ENCODE results near the gene SLC8A3.

DNA sequence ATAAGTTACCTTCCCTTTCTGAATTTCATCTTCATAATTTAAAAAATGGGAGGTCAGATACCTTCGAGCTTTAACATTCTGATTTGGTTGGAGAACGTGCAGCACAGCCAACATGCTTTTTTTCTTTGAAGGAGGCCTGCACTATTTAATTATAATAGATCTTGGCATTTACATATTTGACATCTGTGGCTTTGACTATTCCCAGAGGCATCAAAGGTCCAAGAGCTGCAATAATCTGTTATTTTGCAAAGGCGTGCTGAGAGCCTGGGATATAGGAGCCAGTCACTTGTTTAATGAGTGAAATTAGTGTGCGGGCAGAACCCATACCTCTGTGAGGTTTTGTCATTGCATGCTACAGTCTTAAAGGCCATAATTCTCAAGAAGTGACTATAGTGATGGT, 26.4 kb downstream of the SLC8A3 start:
- TF ChIP-seq, protein P1, sequence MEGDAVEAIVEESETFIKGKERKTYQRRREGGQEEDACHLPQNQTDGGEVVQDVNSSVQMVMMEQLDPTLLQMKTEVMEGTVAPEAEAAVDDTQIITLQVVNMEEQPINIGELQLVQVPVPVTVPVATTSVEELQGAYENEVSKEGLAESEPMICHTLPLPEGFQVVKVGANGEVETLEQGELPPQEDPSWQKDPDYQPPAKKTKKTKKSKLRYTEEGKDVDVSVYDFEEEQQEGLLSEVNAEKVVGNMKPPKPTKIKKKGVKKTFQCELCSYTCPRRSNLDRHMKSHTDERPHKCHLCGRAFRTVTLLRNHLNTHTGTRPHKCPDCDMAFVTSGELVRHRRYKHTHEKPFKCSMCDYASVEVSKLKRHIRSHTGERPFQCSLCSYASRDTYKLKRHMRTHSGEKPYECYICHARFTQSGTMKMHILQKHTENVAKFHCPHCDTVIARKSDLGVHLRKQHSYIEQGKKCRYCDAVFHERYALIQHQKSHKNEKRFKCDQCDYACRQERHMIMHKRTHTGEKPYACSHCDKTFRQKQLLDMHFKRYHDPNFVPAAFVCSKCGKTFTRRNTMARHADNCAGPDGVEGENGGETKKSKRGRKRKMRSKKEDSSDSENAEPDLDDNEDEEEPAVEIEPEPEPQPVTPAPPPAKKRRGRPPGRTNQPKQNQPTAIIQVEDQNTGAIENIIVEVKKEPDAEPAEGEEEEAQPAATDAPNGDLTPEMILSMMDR (IDR thresholded peaks at IDR 0.05): no peak
- TF ChIP-seq POLR2AphosphoS5 (IDR thresholded peaks at IDR 0.05) (no peak), EP300 (IDR thresholded peaks at IDR 0.05) (no peak)
